HCT116 (cell line): ENCODE data around the gene VTI1A. TPM values are rescaled to one million over a fixed set of nuclear protein-coding genes. Genes with fewer than 3 reads are reported as not detected.

ENCODE experiments used
- ATAC-seq: fragments of 200-7000 bp; cut with Tn5 transposase; 2 replicates; pipeline ENCODE4 v1.9.1; 2020; ENCODE audit warnings: mild to moderate bottlenecking, moderate library complexity
- BruUV-seq: library from RNA; stranded (reverse); fragments of 400-500 nt; replicated peaks from 2 replicates; lab custom pipeline; 2021; lab: Mats Ljungman, UMichigan
- CTCF ChIA-PET: fragments of 300-600 bp; sonication (Branson Sonifier 250); formaldehyde crosslinking; loops from one replicate; lab custom pipeline; 2021; ENCODE audit warnings: antibody characterized with exemption; lab: Charles Lee
- POLR2A ChIA-PET: fragments of 300-600, 350-600 bp; sonication (Branson Sonifier 250); formaldehyde crosslinking; loops from one replicate; lab custom pipeline; 2021; ENCODE audit warnings: antibody characterized with exemption; lab: Charles Lee
- RAD21 ChIA-PET, 2 experiments: fragments of 300-600 bp; sonication (Branson Sonifier 250); formaldehyde crosslinking; loops; one replicate each; lab custom pipeline; 2023; ENCODE audit warnings: low total read pairs in 2 of 2; ENCODE audit not compliant: uncharacterized antibody in 2 of 2, unreplicated experiment in 2 of 2, low non-redundant PET in 1 of 2; lab: Charles Lee
- DNase-seq: peaks from one replicate; pipeline ENCODE4 v3.0.0-alpha.2; 2010; ENCODE audit warnings: low read depth, low spot score
- H2AFZ ChIP-seq: fragments of 200-600 bp; shearing (Covaris generic), sonication (generic); 2 replicates; pipeline ENCODE4 v1.6.1; 2017; ENCODE audit warnings: low read depth, mixed run types, mixed read lengths, antibody characterized with exemption, low read length; ENCODE audit not compliant: poor library complexity, severe bottlenecking
- H3K27ac ChIP-seq: 2 replicates; pipeline ENCODE4 v1.5.1; 2012; ENCODE audit warnings: low read depth, low read length
- H3K27me3 ChIP-seq: fragments of 200-600 bp; sonication (generic); 2 replicates; pipeline ENCODE4 v1.6.1; 2016; ENCODE audit warnings: mixed run types, low read length, mixed read lengths; ENCODE audit not compliant: insufficient read depth
- H3K36me3 ChIP-seq, 2 experiments: fragments of 200-500 bp in 1 of 2; fragments of 200-600 bp in 1 of 2; sonication (Bioruptor generic) in 1 of 2; sonication (generic) in 1 of 2; 2 replicates each; pipeline versions ENCODE4 v1.5.1 to v1.6.1; 2014 to 2016; ENCODE audit warnings: low read length in 2 of 2, inconsistent platforms in 1 of 2, mixed read lengths in 1 of 2, mixed run types in 1 of 2; ENCODE audit not compliant: insufficient read depth in 2 of 2, control insufficient read depth in 1 of 2
- H3K4me1 ChIP-seq, 2 experiments: fragments of 200-600 bp in 1 of 2; sonication (generic) in 1 of 2; 2 replicates each; pipeline versions ENCODE4 v1.5.1 to v1.6.1; 2012 to 2017; ENCODE audit warnings: low read length in 2 of 2, inconsistent platforms in 1 of 2, mild to moderate bottlenecking in 1 of 2, mixed read lengths in 1 of 2, mixed run types in 1 of 2, moderate library complexity in 1 of 2; ENCODE audit not compliant: insufficient read depth in 2 of 2, control insufficient read depth in 1 of 2
- H3K4me2 ChIP-seq: fragments of 200-600 bp; sonication (generic); 2 replicates; pipeline ENCODE4 v1.6.1; 2017; ENCODE audit warnings: mixed run types, low read length, mixed read lengths
- H3K4me3 ChIP-seq, 2 experiments: fragments of 200-600 bp in 1 of 2; sonication (generic) in 1 of 2; replicated peaks in 1 of 2; 2 replicates each; pipeline ENCODE4 v1.5.1; 2011 to 2016; ENCODE audit warnings: low read length in 2 of 2, control low read depth in 1 of 2, low read depth in 1 of 2, mild to moderate bottlenecking in 1 of 2, mixed read lengths in 1 of 2, mixed run types in 1 of 2
- H3K79me2 ChIP-seq: fragments of 200-600 bp; sonication (generic); 2 replicates; pipeline ENCODE4 v1.6.1; 2017; ENCODE audit warnings: mild to moderate bottlenecking, mixed run types, low read length, moderate library complexity, mixed read lengths; ENCODE audit not compliant: insufficient read depth
- H3K9ac ChIP-seq: fragments of 200-600 bp; sonication (generic); 2 replicates; pipeline ENCODE4 v1.6.1; 2016; ENCODE audit warnings: low read length, mixed read lengths
- H3K9me2 ChIP-seq: fragments of 200-600 bp; sonication (generic), shearing (Covaris generic); 2 replicates; pipeline ENCODE4 v1.6.1; 2017; ENCODE audit warnings: mixed run types, mild to moderate bottlenecking, moderate library complexity; ENCODE audit not compliant: insufficient read depth
- H3K9me3 ChIP-seq, 2 experiments: fragments of 200-500 bp in 1 of 2; fragments of 200-600 bp in 1 of 2; sonication (Bioruptor generic) in 1 of 2; sonication (generic) in 1 of 2; 2 replicates each; pipeline ENCODE4 v1.6.1; 2014 to 2017; ENCODE audit warnings: low read length in 2 of 2, mixed read lengths in 2 of 2, inconsistent platforms in 1 of 2, low read depth in 1 of 2, mild to moderate bottlenecking in 1 of 2, mixed run types in 1 of 2, moderate library complexity in 1 of 2; ENCODE audit not compliant: control insufficient read depth in 1 of 2, insufficient read depth in 1 of 2
- H4K20me1 ChIP-seq: fragments of 200-600 bp; sonication (generic), shearing (Covaris generic); 2 replicates; pipeline ENCODE4 v1.6.1; 2017; ENCODE audit warnings: mixed run types, mild to moderate bottlenecking, moderate library complexity; ENCODE audit not compliant: insufficient read depth
- CBX3 ChIP-seq: IDR thresholded peaks from 2 replicates; pipeline ENCODE4 v1.6.1; 2012; ENCODE audit warnings: low read depth
- EZH2 ChIP-seq: fragments of 200-600 bp; sonication (generic); IDR thresholded peaks from 2 replicates; pipeline ENCODE4 v1.6.1; 2017; ENCODE audit warnings: antibody characterized with exemption, mixed run types
- EZH2phosphoT487 ChIP-seq: fragments of 200-600 bp; IDR thresholded peaks from 2 replicates; pipeline ENCODE4 v1.6.1; 2018; ENCODE audit warnings: antibody characterized with exemption, borderline replicate concordance
- FOSL1 ChIP-seq: IDR thresholded peaks from 2 replicates; pipeline ENCODE4 v1.6.1; 2012; ENCODE audit warnings: low read depth
- JUND ChIP-seq: IDR thresholded peaks from 2 replicates; pipeline ENCODE4 v1.6.1; 2012
- POLR2A ChIP-seq: IDR thresholded peaks from 2 replicates; pipeline ENCODE4 v1.7.0; 2011; ENCODE audit warnings: borderline replicate concordance; ENCODE audit not compliant: insufficient read depth, insufficient read length; ENCODE audit errors: extremely low read depth
- POLR2AphosphoS5 ChIP-seq: IDR thresholded peaks from 2 replicates; pipeline ENCODE4 v1.6.1; 2011; ENCODE audit warnings: mild to moderate bottlenecking, low read depth, low read length, moderate library complexity
- RAD21 ChIP-seq: IDR thresholded peaks from 2 replicates; pipeline ENCODE4 v1.6.1; 2012; ENCODE audit warnings: low read depth, mild to moderate bottlenecking
- SIN3A ChIP-seq: IDR thresholded peaks from 2 replicates; pipeline ENCODE4 v1.6.1; 2012; ENCODE audit warnings: low read depth
- SRF ChIP-seq: IDR thresholded peaks from 2 replicates; pipeline ENCODE4 v1.6.1; 2012; ENCODE audit warnings: low read depth
- TCF7L2 ChIP-seq: IDR thresholded peaks from 2 replicates; pipeline ENCODE4 v1.7.0; 2011; ENCODE audit warnings: borderline replicate concordance, inconsistent platforms; ENCODE audit not compliant: insufficient read depth, insufficient read length; ENCODE audit errors: extremely low read depth
- YY1 ChIP-seq: IDR thresholded peaks from 2 replicates; pipeline ENCODE4 v1.6.1; 2011; ENCODE audit warnings: low read length, low read depth, moderate library complexity, mild to moderate bottlenecking; ENCODE audit not compliant: insufficient replicate concordance; ENCODE audit errors: extremely low read depth
- ZFX ChIP-seq: fragments of 450-650 bp; IDR thresholded peaks from 2 replicates; pipeline ENCODE4 v1.6.1; 2017
- ZNF274 ChIP-seq: fragments of 200-500 bp; sonication (Bioruptor generic); IDR thresholded peaks from 2 replicates; pipeline ENCODE4 v1.6.1; 2014; ENCODE audit warnings: mild to moderate bottlenecking, low read depth, low read length, inconsistent platforms
- intact Hi-C: fragments of 100-400 bp; cut with micrococcal nuclease; formaldehyde crosslinking; loops from 2 replicates; pipeline ENCODE4 v1.10.0; 2022
- total RNA-seq: library from RNA; stranded (reverse); gene quantifications from one replicate; pipeline ENCODE4 v1.2.1, GENCODE V29; 2021; ENCODE audit not compliant: unreplicated experiment
- TF ChIP-seq, protein P1 (sequence below): IDR thresholded peaks from 2 replicates; pipeline ENCODE4 v1.6.1; 2012
- TF ChIP-seq, protein P2 (sequence below), 3 experiments: fragments of 200-600 bp in 1 of 3; sonication (generic) in 1 of 3; IDR thresholded peaks in 2 of 3; conservative IDR thresholded peaks in 1 of 3; 2 replicates each; pipeline ENCODE4 v1.5.1; 2012 to 2017; ENCODE audit warnings: low read depth in 2 of 3, low read length in 2 of 3, antibody characterized with exemption in 1 of 3, borderline replicate concordance in 1 of 3, control low read depth in 1 of 3, mild to moderate bottlenecking in 1 of 3, mixed read lengths in 1 of 3, mixed run types in 1 of 3, moderate library complexity in 1 of 3; ENCODE audit not compliant: insufficient read depth in 1 of 3
- TF ChIP-seq, protein P3 (sequence below): IDR thresholded peaks from 2 replicates; pipeline ENCODE4 v1.6.1; 2011; ENCODE audit warnings: mild to moderate bottlenecking, low read length, moderate library complexity; ENCODE audit not compliant: insufficient replicate concordance; ENCODE audit errors: extremely low read depth

VTI1A gene
- total RNA-seq, 1 experiment from 2014 or later = 80.7 TPM

DNA sequence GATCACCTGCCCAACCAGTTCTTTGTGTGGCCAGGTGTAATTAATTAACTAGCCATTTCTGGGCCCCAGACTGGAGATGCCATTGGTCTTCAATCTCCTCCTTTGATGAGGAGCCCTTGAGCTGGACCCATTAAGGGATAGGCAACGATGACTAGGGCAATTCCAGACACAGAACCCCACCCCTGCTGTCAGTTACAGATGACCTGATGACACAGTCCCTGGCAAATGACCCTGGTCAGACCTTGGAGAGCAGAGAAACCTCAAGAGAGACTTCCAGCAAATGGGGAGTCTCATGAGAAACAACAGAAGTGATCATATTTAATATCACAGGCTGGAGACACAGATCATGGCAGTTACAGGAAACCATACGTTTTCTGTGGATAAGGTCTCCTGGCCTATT, 401.2 kb downstream of the VTI1A start:
- Histone ChIP-seq H3K4me3 (no peak overlapping the region), H3K79me2 (no peaks in the 10 kb centered on the region), H3K9ac (no peak overlapping the region), H3K27me3 (no peaks in the 10 kb centered on the region), H2AFZ (no peak overlapping the region), H3K9me2 (no peaks in the 10 kb centered on the region), H3K27ac (no peak overlapping the region), H4K20me1 (no peaks in the 10 kb centered on the region), H3K4me1 (peaks cover 6 to 24% of the 10 kb centered on the region in 2 experiments; a peak in 3 of 4 replicates), H3K4me2 (no peak overlapping the region), H3K9me3 (no peaks in the 10 kb centered on the region)
- no peak for DNase-seq
- CTCF ChIA-PET = no interaction called here
- ATAC-seq = no peak
- POLR2A ChIA-PET = no interaction called here
- TF ChIP-seq POLR2A (no peak), TCF7L2 (no peak), POLR2AphosphoS5 (no peak), ZNF274 (no peak), SRF (no peak), EZH2 (no peak), RAD21 (no peak), FOSL1 (no peak), SIN3A (no peak), CBX3 (no peak), EZH2phosphoT487 (no peak), YY1 (no peak), ZFX (no peak), JUND (no peak)
- TF ChIP-seq, protein P1, sequence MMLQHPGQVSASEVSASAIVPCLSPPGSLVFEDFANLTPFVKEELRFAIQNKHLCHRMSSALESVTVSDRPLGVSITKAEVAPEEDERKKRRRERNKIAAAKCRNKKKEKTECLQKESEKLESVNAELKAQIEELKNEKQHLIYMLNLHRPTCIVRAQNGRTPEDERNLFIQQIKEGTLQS = no peak
- TF ChIP-seq, protein P2, sequence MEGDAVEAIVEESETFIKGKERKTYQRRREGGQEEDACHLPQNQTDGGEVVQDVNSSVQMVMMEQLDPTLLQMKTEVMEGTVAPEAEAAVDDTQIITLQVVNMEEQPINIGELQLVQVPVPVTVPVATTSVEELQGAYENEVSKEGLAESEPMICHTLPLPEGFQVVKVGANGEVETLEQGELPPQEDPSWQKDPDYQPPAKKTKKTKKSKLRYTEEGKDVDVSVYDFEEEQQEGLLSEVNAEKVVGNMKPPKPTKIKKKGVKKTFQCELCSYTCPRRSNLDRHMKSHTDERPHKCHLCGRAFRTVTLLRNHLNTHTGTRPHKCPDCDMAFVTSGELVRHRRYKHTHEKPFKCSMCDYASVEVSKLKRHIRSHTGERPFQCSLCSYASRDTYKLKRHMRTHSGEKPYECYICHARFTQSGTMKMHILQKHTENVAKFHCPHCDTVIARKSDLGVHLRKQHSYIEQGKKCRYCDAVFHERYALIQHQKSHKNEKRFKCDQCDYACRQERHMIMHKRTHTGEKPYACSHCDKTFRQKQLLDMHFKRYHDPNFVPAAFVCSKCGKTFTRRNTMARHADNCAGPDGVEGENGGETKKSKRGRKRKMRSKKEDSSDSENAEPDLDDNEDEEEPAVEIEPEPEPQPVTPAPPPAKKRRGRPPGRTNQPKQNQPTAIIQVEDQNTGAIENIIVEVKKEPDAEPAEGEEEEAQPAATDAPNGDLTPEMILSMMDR (IDR thresholded peaks at IDR 0.05 in 2 of 3, conservative IDR thresholded peaks at IDR 0.05 in 1 of 3; ENCODE audit: borderline replicate concordance in 1 of 3, insufficient read depth in 1 of 3, low read depth in 2 of 3, low read length in 2 of 3) = no peak
- TF ChIP-seq, protein P3, sequence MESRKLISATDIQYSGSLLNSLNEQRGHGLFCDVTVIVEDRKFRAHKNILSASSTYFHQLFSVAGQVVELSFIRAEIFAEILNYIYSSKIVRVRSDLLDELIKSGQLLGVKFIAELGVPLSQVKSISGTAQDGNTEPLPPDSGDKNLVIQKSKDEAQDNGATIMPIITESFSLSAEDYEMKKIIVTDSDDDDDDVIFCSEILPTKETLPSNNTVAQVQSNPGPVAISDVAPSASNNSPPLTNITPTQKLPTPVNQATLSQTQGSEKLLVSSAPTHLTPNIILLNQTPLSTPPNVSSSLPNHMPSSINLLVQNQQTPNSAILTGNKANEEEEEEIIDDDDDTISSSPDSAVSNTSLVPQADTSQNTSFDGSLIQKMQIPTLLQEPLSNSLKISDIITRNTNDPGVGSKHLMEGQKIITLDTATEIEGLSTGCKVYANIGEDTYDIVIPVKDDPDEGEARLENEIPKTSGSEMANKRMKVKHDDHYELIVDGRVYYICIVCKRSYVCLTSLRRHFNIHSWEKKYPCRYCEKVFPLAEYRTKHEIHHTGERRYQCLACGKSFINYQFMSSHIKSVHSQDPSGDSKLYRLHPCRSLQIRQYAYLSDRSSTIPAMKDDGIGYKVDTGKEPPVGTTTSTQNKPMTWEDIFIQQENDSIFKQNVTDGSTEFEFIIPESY = no peak
- TF ChIP-seq, all 23 proteins: peak for 0
- BruUV-seq = no TSS peak
- RAD21 ChIA-PET = no interaction called here
- intact Hi-C loops = no loop called here
- no peaks in the 10 kb centered on the region for H3K36me3 ChIP-seq
